A549 (cell line): ENCODE measurements around the gene FSTL3. TPM values are rescaled to one million over a fixed set of nuclear protein-coding genes. Genes with fewer than 3 reads are reported as not detected.

Source experiments
- ATAC-seq, 2 experiments: fragments of 200-7000 bp in 1 of 2; fragments of >200 bp in 1 of 2; cut with Nextera tagmentation in 1 of 2; cut with Tn5 transposase in 1 of 2; 3 replicates each; pipeline versions ENCODE4 v1.8.0 to v1.9.1; 2018 to 2020; ENCODE audit warnings: mild to moderate bottlenecking in 1 of 2, moderate library complexity in 1 of 2
- CTCF ChIA-PET: fragments of 300-600 bp; sonication (Branson Sonifier 250); formaldehyde crosslinking; extraction: SDS; loops from one replicate; lab custom pipeline; 2021; ENCODE audit warnings: antibody characterized with exemption, inconsistent platforms; lab: Yijun Ruan, JAX
- POLR2A ChIA-PET: fragments of 350-600 bp; formaldehyde crosslinking; extraction: SDS; loops from one replicate; lab custom pipeline; 2021; ENCODE audit warnings: antibody characterized with exemption, inconsistent platforms; lab: Yijun Ruan, JAX
- DNase-seq, 2 experiments: peaks; one replicate each; pipeline versions ENCODE4 v3.0.0 to v3.0.0-alpha.2; 2011 to 2016; ENCODE audit warnings: low read depth in 1 of 2, low spot score in 1 of 2
- FAIRE-seq: peaks from 2 replicates; lab custom pipeline; 2011; peaks lifted over from hg19 to GRCh38; lab: Jason Lieb, UNC
- H3K27ac ChIP-seq, 2 experiments: fragments of >200 bp; sonication (Bioruptor Twin); formaldehyde crosslinking; 3 replicates each; pipeline ENCODE4 v1.5.1; 2016 to 2017
- H3K4me1 ChIP-seq: fragments of >200 bp; sonication (Bioruptor Twin); formaldehyde crosslinking; 3 replicates; pipeline ENCODE4 v1.6.1; 2016
- H3K4me2 ChIP-seq: fragments of >200 bp; sonication (Bioruptor Twin); formaldehyde crosslinking; 3 replicates; pipeline ENCODE4 v1.6.1; 2016
- H3K4me3 ChIP-seq: fragments of >200 bp; sonication (Bioruptor Twin); formaldehyde crosslinking; 3 replicates; pipeline ENCODE4 v1.5.1; 2016
- H3K9me3 ChIP-seq: fragments of >200 bp; sonication (Bioruptor Twin); formaldehyde crosslinking; 3 replicates; pipeline ENCODE4 v1.6.1; 2016
- CBX2 ChIP-seq: fragments of 200-600 bp; sonication (generic); IDR thresholded peaks from 2 replicates; pipeline ENCODE4 v1.6.1; 2016; ENCODE audit warnings: low read depth, mild to moderate bottlenecking, borderline replicate concordance
- CBX8 ChIP-seq: fragments of 200-600 bp; sonication (generic); IDR thresholded peaks from 2 replicates; pipeline ENCODE4 v1.6.1; 2016
- CHD4 ChIP-seq: fragments of 200-600 bp; sonication (generic); IDR thresholded peaks from 2 replicates; pipeline ENCODE4 v1.6.1; 2016; ENCODE audit warnings: antibody characterized with exemption, mild to moderate bottlenecking, borderline replicate concordance
- EHF ChIP-seq: fragments of 250-450 bp; sonication (Bioruptor Pico); IDR thresholded peaks from 2 replicates; pipeline ENCODE4 v1.5.0; 2020; ENCODE audit warnings: mild to moderate bottlenecking
- EHMT2 ChIP-seq: fragments of 200-600 bp; sonication (generic); IDR thresholded peaks from 2 replicates; pipeline ENCODE4 v1.6.1; 2016; ENCODE audit warnings: antibody characterized with exemption, low read depth, mild to moderate bottlenecking, moderate library complexity
- FOSL2 ChIP-seq, 2 experiments: fragments of 450-650 bp in 1 of 2; fragments of >200 bp in 1 of 2; sonication (Bioruptor Twin) in 1 of 2; formaldehyde crosslinking; IDR thresholded peaks; 2 replicates each; pipeline versions ENCODE4 v1.5.0 to v1.6.1; 2016 to 2020; ENCODE audit warnings: mild to moderate bottlenecking in 1 of 2, moderate library complexity in 1 of 2
- GATA3 ChIP-seq: IDR thresholded peaks from 2 replicates; pipeline ENCODE4 v1.6.1; 2012; ENCODE audit warnings: borderline replicate concordance
- HDAC2 ChIP-seq: fragments of 200-600 bp; sonication (generic); IDR thresholded peaks from 2 replicates; pipeline ENCODE4 v1.6.1; 2016
- HOXA7 ChIP-seq: fragments of 250-450 bp; sonication (Bioruptor Pico); IDR thresholded peaks from 2 replicates; pipeline ENCODE4 v1.5.0; 2020; ENCODE audit warnings: mild to moderate bottlenecking, moderate library complexity
- HOXB13 ChIP-seq: fragments of 250-450 bp; sonication (Bioruptor Pico); IDR thresholded peaks from 2 replicates; pipeline ENCODE4 v1.5.0; 2020; ENCODE audit warnings: low read depth, mild to moderate bottlenecking, moderate library complexity
- RNF2 ChIP-seq: fragments of 200-600 bp; sonication (generic); IDR thresholded peaks from 2 replicates; pipeline ENCODE4 v1.6.1; 2016; ENCODE audit warnings: low read depth, mild to moderate bottlenecking, antibody characterized with exemption, moderate library complexity, borderline replicate concordance
- ZC3H11A ChIP-seq: fragments of 450-650 bp; IDR thresholded peaks from 2 replicates; pipeline ENCODE4 v1.6.1; 2014; ENCODE audit warnings: antibody characterized with exemption, mild to moderate bottlenecking
- ZNF302 ChIP-seq: fragments of 250-450 bp; sonication (Bioruptor Pico); IDR thresholded peaks from 2 replicates; pipeline ENCODE4 v1.9.0; 2021; ENCODE audit warnings: inconsistent platforms, mild to moderate bottlenecking, moderate library complexity
- WGBS: methylation state at CpG from one replicate; pipeline ENCODE4 v1.1.6; 2017; ENCODE audit errors: missing lambda C conversion rate; 5-methylcytosine and 5-hydroxymethylcytosine counted together
- polyA plus RNA-seq, 4 experiments: library from polyadenylated mRNA; depleted of rRNA in 3 of 4; stranded (reverse); fragments of >200 nt; fragmentation: RNase III in 1 of 4; extraction: RNeasy Plus Mini Kit Qiagen cat#74134 plus additional on column Dnase treatment in 1 of 4; gene quantifications; 2 replicates in 3 of 4; 3 replicates in 1 of 4; pipeline ENCODE4 v1.2.3, GENCODE V29; 2011 to 2017
- TF ChIP-seq, protein P1 (sequence below): IDR thresholded peaks from 2 replicates; pipeline ENCODE4 v1.6.1; 2012
- TF ChIP-seq, protein P2 (sequence below): IDR thresholded peaks from 2 replicates; pipeline ENCODE4 v1.6.1; 2012; ENCODE audit warnings: low read depth, borderline replicate concordance
- TF ChIP-seq, protein P3 (sequence below): fragments of 200-600 bp; sonication (generic); IDR thresholded peaks from 2 replicates; pipeline ENCODE4 v1.6.1; 2016; ENCODE audit warnings: antibody characterized with exemption, mild to moderate bottlenecking, moderate library complexity
- TF ChIP-seq, protein P4 (sequence below): fragments of >200 bp; sonication (Bioruptor Twin); formaldehyde crosslinking; IDR thresholded peaks from 3 replicates; pipeline ENCODE4 v1.6.1; 2016
- TF ChIP-seq, protein P5 (sequence below): fragments of 250-450 bp; sonication (Bioruptor Pico); IDR thresholded peaks from 2 replicates; pipeline ENCODE4 v1.5.0; 2020; ENCODE audit warnings: low read depth, mild to moderate bottlenecking, moderate library complexity
- TF ChIP-seq, protein P6 (sequence below): fragments of 250-450 bp; sonication (Bioruptor Pico); IDR thresholded peaks from 2 replicates; pipeline ENCODE4 v1.5.0; 2021; ENCODE audit warnings: mild to moderate bottlenecking, moderate library complexity, borderline replicate concordance

FSTL3 gene
- polyA plus RNA-seq, 2 of the 4 experiments (the other 2 are of a cell fraction), result 58.1 to 131 TPM

DNA sequence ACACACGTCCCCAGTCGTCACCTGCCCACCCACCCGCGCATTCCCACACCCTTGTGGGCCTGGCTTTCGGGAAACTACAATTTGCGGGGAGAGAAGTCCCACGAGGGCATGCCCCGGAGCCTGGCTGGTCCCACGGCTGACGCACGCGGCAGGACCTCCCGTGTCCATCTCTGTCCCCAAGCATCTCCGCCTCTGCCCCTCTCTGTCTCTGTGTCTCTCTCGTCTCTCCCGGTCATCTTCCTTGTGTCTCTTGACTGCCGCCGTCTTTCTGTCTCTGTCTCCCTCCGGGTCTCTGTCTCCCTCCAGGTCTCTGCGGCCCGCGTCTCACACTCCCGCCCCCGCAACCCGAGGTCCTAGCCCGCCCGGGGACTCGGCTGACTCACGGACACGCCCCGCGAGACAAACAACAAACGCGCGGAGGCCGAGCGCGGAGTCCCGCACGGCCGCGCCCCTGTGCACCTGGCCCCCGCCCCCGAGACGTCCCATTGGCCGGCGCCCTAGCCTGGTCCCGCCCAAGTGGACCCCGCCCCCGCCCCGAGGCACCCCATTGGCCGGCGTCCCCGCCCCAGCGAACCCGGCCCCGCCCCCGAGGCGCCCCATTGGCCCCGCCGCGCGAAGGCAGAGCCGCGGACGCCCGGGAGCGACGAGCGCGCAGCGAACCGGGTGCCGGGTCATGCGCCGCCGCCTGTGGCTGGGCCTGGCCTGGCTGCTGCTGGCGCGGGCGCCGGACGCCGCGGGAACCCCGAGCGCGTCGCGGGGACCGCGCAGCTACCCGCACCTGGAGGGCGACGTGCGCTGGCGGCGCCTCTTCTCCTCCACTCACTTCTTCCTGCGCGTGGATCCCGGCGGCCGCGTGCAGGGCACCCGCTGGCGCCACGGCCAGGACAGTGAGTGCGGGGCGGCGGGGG is 36.7 kb upstream of the FSTL3 start, which contains the start of gene FGF22:
Gene FGF22 (plus strand): TSS at position 627 of the 908 bp plus-strand sequence. CDS start 47 bp downstream, at position 674.
- ChIA-PET CTCF (interaction anchor here (1.5 kb wide), 1 partner anchor 56 kb away, joined by 3 read pairs; no protein-coding TSS in a partner anchor), POLR2A (no interaction called here)
- Histone ChIP-seq H3K9me3 (no peaks in the 10 kb centered on the region), H3K4me2 (peak within 1 kb of the TSS; percentile 93), H3K27ac (peak within 1 kb of the TSS; percentile 45 to 82; a peak in 5 of 6 replicates), H3K4me1 (peaks cover 17% of the 10 kb centered on the region), H3K4me3 (peak within 1 kb of the TSS; percentile 50)
- FAIRE-seq, result no peak
- 7% methylated on average over 20 of the region's 109 CpGs for WGBS
- TF ChIP-seq HOXB13 (CRISPR knock-in tag) (no peak), CBX8 (no peak), FOSL2 (IDR thresholded peaks at IDR 0.05) (no peak), FOSL2 (CRISPR knock-in tag; IDR thresholded peaks at IDR 0.05) (peak; percentile 39)
- TF ChIP-seq, protein P1, sequence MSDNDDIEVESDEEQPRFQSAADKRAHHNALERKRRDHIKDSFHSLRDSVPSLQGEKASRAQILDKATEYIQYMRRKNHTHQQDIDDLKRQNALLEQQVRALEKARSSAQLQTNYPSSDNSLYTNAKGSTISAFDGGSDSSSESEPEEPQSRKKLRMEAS, result peak; percentile 16; the same call in 1 of the 2 replicates
- ATAC-seq, result peak; percentile 78 to 87
- DNase-seq, result peak; percentile 60 to 83

DNA sequence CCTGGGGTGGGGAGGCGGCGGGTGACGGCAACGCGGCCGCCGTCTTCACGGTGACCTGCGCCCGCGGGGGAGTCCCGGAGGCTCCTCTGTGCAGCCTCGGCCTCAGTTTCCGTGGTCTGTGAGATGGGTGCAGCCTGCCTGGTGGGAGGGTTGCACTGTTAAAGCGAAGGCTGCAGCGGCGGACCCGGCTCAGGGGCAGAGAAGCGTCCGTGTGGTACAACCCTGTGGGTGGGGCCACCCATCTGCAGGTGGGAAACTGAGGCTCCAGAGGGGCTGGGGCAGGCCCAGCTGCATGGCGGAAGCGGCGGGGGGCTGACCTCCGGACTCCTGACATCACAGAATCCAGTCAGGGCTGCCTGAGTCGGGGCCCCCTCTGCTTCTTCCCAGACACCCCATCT is 36.0 kb upstream of the FSTL3 start:
- DNase-seq (no peak), ATAC-seq (no peak), FAIRE-seq (no peak)
- TF ChIP-seq HOXB13 (CRISPR knock-in tag) (no peak), RNF2 (no peak), ZNF302 (CRISPR knock-in tag) (no peak), HDAC2 (no peak), CBX2 (no peak)
- peak overlapping the region; percentile 93 for H3K4me2 ChIP-seq
- POLR2A ChIA-PET, result no interaction called here
- H3K27ac ChIP-seq, result peak overlapping the region; percentile 38 to 82; a peak in 4 of 6 replicates
- peak overlapping the region; percentile 41 for H3K4me3 ChIP-seq
- H3K4me1 ChIP-seq, result peaks cover 12% of the 10 kb centered on the region
- no peaks in the 10 kb centered on the region for H3K9me3 ChIP-seq
- WGBS, result 72% methylated on average over 11 of the region's 25 CpGs
- CTCF ChIA-PET, result interaction anchor here (1.5 kb wide), 1 partner anchor 57 kb away, joined by 3 read pairs; no protein-coding TSS in a partner anchor

DNA sequence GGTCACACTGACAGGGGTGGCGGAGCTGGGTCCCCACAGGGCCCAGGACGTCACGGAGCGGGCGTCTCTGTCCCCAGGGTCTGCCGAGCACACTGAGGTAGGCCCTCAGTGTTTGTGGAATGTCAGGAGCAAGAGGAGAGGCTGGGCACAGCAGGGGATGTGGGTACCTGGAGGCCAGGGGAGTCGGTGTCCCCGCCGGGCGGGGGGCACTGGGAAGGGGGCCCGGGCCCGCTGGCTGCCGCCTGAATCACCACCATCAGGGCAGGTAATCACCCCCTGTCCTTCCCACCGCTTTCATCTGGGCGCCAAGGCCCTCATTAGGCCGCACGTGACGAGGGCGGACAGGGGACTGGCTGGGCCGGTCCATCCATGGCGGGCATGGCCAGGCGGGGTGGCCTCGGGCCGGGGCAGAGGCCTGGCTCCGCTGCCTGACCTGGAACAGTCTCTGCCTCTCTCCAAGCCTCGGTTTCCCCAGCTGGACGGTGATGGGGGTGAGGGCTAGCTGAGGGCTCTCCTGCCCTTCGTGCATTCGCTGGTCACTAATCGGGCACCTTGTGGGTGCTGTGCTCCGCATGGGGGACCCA is 35.5 kb upstream of the FSTL3 start:
- DNase-seq, result no peak
- 100% methylated on average over 1 of the region's 31 CpGs for WGBS
- ATAC-seq, result no peak
- no peaks in the 10 kb centered on the region for H3K9me3 ChIP-seq
- H3K4me1 ChIP-seq, result peaks cover 6% of the 10 kb centered on the region
- no peak for FAIRE-seq
- ChIA-PET CTCF (interaction anchor here (0.7 to 1.7 kb wide), 4 partner anchors 35 to 130 kb away, joined by 3 read pairs; partner anchors contain the start of gene FSTL3), POLR2A (interaction anchor here (0.6 kb wide), 1 partner anchor 17 kb away, joined by 3 read pairs; no protein-coding TSS in a partner anchor)
- H3K4me2 ChIP-seq, result no peak overlapping the region; the same call in 2 of the 3 replicates
- no peak overlapping the region for H3K4me3 ChIP-seq
- no peak overlapping the region for H3K27ac ChIP-seq
- TF ChIP-seq EHF (CRISPR knock-in tag) (no peak), GATA3 (no peak), EHMT2 (no peak), ZC3H11A (no peak), CHD4 (no peak), CBX2 (no peak), HOXA7 (CRISPR knock-in tag) (no peak)
- TF ChIP-seq, protein P1, result no peak
- TF ChIP-seq, protein P2, sequence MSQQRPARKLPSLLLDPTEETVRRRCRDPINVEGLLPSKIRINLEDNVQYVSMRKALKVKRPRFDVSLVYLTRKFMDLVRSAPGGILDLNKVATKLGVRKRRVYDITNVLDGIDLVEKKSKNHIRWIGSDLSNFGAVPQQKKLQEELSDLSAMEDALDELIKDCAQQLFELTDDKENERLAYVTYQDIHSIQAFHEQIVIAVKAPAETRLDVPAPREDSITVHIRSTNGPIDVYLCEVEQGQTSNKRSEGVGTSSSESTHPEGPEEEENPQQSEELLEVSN, result no peak
- TF ChIP-seq, protein P3, sequence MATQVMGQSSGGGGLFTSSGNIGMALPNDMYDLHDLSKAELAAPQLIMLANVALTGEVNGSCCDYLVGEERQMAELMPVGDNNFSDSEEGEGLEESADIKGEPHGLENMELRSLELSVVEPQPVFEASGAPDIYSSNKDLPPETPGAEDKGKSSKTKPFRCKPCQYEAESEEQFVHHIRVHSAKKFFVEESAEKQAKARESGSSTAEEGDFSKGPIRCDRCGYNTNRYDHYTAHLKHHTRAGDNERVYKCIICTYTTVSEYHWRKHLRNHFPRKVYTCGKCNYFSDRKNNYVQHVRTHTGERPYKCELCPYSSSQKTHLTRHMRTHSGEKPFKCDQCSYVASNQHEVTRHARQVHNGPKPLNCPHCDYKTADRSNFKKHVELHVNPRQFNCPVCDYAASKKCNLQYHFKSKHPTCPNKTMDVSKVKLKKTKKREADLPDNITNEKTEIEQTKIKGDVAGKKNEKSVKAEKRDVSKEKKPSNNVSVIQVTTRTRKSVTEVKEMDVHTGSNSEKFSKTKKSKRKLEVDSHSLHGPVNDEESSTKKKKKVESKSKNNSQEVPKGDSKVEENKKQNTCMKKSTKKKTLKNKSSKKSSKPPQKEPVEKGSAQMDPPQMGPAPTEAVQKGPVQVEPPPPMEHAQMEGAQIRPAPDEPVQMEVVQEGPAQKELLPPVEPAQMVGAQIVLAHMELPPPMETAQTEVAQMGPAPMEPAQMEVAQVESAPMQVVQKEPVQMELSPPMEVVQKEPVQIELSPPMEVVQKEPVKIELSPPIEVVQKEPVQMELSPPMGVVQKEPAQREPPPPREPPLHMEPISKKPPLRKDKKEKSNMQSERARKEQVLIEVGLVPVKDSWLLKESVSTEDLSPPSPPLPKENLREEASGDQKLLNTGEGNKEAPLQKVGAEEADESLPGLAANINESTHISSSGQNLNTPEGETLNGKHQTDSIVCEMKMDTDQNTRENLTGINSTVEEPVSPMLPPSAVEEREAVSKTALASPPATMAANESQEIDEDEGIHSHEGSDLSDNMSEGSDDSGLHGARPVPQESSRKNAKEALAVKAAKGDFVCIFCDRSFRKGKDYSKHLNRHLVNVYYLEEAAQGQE, result no peak
- TF ChIP-seq, protein P4, sequence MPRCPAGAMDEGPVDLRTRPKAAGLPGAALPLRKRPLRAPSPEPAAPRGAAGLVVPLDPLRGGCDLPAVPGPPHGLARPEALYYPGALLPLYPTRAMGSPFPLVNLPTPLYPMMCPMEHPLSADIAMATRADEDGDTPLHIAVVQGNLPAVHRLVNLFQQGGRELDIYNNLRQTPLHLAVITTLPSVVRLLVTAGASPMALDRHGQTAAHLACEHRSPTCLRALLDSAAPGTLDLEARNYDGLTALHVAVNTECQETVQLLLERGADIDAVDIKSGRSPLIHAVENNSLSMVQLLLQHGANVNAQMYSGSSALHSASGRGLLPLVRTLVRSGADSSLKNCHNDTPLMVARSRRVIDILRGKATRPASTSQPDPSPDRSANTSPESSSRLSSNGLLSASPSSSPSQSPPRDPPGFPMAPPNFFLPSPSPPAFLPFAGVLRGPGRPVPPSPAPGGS, result no peak
- TF ChIP-seq, protein P5, sequence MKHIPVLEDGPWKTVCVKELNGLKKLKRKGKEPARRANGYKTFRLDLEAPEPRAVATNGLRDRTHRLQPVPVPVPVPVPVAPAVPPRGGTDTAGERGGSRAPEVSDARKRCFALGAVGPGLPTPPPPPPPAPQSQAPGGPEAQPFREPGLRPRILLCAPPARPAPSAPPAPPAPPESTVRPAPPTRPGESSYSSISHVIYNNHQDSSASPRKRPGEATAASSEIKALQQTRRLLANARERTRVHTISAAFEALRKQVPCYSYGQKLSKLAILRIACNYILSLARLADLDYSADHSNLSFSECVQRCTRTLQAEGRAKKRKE, result no peak
- TF ChIP-seq, protein P6, sequence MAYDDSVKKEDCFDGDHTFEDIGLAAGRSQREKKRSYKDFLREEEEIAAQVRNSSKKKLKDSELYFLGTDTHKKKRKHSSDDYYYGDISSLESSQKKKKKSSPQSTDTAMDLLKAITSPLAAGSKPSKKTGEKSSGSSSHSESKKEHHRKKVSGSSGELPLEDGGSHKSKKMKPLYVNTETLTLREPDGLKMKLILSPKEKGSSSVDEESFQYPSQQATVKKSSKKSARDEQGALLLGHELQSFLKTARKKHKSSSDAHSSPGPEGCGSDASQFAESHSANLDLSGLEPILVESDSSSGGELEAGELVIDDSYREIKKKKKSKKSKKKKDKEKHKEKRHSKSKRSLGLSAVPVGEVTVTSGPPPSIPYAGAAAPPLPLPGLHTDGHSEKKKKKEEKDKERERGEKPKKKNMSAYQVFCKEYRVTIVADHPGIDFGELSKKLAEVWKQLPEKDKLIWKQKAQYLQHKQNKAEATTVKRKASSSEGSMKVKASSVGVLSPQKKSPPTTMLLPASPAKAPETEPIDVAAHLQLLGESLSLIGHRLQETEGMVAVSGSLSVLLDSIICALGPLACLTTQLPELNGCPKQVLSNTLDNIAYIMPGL (CRISPR knock-in tag), result no peak
